Stimulated activated CD8-positive, alpha-beta memory T cell treated with anti-CD3 and anti-CD28 coated beads, Interleukin-2, amount 100 ng/mL, for 48 hours (primary cell): ENCODE measurements around the gene PRPF40B.

ENCODE experiments used
- DNase-seq, 2 donors: peaks; one replicate each; pipeline ENCODE4 v3.0.0-alpha.2; 2020; ENCODE audit warnings: low read depth in 2 of 2

PRPF40B gene

GRCh38 chr12:49658276-49658675 lies 34.9 kb downstream of the PRPF40B start:
- no peak for DNase-seq

- DNase-seq, result no peak
Measured at GRCh38 chr12:49659753-49660152, 36.4 kb downstream of the PRPF40B start.

DNA sequence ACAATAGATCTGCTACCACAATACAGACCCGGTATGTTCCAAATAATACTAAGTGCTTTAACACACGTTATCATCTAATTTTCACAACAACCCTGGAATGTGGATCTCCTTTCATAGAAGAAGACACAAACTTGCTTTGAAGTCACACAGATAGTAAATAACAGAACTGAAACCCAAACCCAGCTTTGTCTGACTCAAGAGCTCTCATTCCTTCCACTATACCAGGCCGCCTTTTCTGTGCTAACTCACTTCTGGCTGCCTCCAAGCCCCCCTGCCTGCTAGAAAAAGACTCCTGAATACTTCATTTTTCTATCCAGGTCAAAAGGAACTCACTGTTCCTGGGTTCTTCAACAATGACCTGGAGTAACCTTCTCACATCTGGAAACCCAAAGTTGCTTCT lies 37.8 kb downstream of the PRPF40B start:
- DNase-seq, result no peak

- no peak for DNase-seq
Measured at GRCh38 chr12:49661746-49662145, 38.4 kb downstream of the PRPF40B start.

DNA sequence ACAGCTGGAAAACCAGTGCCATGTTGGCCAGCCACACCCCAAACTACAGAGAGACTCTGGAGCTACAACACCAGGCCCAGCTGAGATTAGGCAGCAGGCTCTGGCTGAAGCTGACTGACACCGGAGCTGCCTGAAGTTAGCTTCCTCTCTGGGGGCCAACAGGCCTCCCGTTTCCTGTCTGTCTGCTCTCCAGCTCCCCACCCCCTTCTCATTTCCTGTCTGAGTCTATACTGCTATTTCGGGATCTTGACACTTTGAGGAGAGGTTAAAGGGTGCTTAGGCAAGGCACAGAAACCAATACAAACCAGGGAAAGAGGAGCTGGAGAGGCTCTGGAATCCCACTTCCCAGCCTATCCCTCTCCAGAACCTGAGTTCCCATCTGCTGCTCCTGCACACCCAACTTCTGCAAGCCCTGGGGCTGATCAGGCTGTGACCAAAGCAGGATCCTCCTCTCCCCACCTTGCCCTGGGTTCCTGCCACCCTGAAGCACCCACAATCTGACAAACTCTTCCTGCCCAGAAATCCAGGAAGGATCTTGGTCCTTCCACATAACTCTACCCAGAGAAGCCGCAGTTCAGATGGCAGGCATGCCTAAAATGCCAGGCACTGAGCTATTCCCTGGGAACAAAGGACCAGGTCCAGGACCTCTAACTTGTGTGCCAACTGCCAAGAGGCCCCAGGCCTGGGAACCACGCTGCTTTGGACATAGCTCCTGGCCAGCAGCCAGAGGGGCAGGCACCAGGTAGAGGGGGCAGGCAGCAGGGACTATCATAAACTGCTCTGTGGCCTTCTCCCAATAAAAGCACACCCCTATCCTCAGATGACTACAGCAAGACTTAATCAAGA lies 39.9 kb downstream of the PRPF40B start:
- DNase-seq, result peak; percentile 48 to 57

DNA sequence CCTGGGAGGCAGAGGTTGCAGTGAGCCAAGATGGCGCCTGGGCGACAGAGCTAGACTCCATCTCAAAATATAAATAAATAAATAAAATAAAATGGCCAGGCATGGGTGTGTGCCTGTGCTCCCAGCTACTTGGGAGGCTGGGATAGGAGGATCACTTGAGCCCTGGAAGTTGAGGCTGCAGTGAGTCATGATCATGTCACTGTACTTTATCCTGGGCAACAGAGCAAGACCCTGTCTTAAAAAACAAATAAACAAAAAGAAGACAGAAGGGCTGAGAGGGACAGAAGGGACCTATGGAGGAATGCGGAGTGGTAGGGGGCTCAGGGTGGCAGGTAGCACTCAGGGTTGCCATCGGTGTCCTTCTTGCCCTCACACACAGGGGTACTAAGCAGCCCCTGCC lies 40.8 kb downstream of the PRPF40B start:
- no peak for DNase-seq

- DNase-seq, result no peak
Measured at GRCh38 chr12:49664591-49665239, 41.4 kb downstream of the PRPF40B start.

GRCh38 chr12:49665384-49665783 lies 42.0 kb downstream of the PRPF40B start:
- DNase-seq, result no peak

DNA sequence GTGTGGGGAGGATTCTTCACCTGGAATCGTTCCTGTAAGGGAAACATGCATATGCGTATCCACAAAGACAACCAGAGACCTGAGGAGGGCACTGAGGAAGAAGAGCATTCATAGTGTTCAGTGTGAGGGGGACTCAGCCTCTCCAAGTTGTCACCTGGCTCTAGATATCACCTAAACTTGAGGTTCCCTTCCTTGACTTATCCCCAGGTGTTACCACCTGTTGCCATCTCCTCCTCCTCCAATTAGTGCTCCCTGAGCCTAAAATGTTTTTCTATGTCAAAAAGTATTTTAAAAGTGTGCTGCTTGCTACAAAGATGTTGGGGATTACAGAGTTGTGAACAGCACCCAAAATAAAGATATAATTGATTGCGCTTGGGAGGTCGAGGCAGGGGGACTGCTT lies 42.8 kb downstream of the PRPF40B start:
- DNase-seq, result no peak

DNA sequence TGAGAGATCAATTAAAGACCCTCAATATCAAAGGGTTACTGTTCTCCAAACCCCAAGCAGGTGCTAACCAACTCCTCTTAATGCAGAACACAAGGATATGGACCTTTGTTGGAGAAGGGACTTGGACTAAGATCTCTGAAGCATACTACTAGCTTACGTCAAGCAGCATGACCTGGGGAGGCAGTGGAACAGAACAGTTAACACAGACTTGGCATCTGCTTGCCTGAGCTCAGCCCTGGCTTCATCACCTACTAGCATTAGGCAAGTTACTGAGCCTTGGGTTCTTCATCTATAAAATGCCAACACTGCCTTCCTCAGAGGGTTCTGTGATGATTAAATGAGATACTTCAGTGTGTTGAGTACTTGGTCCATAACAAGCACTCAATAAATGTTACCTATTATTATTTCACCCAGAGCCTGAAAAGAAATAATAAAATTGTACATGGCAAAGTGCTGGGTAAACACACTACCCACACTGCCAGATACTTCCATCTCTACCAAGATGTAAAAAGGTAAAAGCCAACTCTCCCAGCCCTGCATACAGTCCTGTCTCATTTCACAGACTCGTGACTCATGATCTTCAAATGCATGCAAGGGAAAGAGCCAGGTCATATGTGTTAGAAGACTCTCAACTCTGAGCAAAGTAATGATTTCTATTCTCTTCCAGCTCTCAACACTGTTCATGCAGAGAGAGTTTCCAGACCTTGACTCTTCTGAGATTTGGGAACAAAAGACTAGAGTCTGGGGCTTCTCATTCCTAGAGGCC lies 44.1 kb downstream of the PRPF40B start:
- no peak for DNase-seq

GRCh38 chr12:49669796-49670195 lies 46.4 kb downstream of the PRPF40B start:
- no peak for DNase-seq

DNA sequence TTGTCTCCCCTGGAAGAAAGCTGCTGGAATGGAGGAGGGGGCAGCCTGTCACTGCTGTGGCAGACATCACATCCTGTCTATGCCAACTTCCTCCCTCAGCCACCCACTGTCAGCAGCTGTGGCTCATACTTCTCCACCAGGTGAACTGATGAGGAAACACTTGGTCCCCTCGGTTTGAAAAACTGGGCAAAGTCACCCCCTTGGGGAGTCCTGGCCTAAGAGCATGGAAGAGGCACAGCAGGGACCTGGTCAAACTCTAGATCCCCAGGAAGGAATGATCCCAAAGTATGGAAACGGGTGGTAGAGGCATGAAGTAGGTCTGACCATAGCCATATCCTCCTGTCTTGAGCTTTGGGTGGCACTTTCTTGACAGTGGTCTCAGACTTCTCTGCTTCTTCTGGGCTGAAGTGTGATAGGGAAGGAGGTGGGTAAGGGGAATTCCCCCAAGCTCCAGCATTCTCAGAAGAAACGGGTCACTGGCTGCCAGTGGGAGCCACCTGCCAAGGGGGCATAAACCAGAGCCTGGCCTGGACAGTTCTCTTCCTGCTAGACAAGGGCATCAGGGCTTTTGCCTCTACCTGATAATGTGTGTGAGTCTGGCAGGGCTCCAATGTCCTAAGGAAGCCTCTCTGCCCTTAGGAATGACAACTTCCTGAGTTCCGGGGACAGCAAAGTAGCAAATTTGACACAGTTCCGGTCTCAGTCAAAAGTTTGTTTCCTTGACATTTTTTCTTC lies 47.8 kb downstream of the PRPF40B start:
- DNase-seq, result peak in 1 of 2 donors; percentile 32

- no peak for DNase-seq
Measured at GRCh38 chr12:49672301-49673217, 49.2 kb downstream of the PRPF40B start.

DNA sequence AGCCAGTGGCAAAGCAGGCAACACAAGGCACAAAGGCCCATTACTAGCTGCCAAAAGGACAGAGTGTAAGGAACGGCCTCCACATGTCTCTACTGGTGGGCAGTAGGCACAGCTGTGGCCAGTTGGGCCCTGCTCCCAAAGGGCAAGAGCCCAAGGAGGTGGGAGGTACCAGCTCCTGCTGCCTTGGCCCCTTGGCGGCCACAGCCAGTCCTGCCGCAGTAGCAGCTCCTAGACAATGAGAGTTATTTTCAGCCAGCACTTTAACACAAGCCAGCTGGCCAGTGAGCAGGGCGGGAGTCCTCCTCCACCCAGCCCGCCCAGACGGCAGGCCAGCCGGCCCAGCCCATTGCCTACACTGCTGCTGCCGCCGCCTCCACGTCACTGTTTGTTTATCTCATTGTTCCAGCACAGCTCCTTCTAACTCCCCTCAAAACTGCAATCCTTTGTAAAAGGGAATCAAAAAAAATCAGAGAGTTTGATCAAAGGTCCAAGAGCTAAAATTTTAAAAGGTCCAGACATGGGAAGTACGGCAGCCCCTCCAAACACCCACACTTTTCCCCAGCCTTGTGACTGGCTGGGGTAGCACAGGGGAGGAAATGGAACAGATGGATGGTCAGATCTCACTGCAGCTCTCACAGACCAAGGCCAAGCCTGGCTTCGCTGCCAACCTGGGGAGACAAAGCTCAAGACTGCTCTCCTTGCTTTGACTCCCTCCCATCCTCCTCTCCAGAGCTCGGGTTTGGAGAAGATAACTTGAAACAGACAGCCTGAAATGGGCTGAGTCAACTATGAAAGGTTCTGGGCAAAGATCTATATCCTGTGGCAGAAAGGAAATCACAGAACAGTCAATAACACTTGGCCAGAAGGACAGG lies 50.3 kb downstream of the PRPF40B start:
- no peak for DNase-seq

DNA sequence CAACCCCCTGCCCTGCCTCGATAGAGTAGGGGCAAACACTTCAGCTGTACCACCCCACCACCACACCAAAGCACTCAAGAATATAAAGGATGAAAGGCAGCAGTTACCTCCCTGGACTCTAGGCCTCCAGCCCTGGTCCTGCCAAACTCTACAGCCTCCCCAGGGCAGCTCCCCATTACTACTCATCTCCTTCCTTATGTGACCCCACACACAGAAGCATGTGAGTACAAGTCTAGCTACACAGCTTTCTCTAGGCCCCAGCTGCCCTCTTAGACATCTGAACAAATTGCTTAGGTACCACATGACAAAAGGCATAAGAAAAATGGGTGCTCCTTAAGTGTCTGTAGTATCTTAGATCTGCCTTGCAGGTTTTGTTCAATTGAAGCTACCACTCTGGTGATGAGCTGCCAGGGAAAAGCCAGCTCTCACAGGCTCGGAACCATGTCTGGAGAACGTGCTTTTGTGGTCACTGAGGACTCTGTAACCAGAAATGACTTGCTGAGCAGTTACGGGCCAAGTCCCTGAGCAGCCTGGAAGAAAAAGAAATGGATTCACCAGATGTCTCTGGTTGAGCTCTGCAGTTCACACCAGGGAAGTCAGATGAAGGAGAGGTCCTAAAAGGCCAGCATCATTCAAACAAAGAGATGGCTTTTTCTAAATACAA lies 51.1 kb downstream of the PRPF40B start:
- DNase-seq, result no peak

GRCh38 chr12:49675137-49675536 lies 51.8 kb downstream of the PRPF40B start:
- no peak for DNase-seq

DNA sequence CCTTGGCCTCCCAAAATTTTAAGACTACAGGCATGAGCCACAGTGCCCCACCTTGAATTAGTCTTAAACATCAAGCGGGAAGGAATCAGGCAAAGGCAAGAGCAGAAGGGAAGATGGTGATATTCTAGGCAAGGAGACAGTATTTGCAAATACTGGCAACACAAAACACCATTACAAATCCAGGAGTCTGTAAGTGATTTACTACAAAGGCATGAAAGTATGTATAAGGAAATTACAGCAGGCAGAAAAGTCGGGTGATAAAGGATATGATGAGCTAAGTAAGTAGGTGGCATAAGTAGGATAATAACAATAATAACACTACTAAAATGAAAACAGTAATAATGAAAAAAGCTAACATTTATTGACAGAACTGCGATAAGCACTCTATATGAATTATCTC lies 55.4 kb downstream of the PRPF40B start:
- no peak for DNase-seq

GRCh38 chr12:49680075-49680474 lies 56.7 kb downstream of the PRPF40B start:
- no peak for DNase-seq

DNA sequence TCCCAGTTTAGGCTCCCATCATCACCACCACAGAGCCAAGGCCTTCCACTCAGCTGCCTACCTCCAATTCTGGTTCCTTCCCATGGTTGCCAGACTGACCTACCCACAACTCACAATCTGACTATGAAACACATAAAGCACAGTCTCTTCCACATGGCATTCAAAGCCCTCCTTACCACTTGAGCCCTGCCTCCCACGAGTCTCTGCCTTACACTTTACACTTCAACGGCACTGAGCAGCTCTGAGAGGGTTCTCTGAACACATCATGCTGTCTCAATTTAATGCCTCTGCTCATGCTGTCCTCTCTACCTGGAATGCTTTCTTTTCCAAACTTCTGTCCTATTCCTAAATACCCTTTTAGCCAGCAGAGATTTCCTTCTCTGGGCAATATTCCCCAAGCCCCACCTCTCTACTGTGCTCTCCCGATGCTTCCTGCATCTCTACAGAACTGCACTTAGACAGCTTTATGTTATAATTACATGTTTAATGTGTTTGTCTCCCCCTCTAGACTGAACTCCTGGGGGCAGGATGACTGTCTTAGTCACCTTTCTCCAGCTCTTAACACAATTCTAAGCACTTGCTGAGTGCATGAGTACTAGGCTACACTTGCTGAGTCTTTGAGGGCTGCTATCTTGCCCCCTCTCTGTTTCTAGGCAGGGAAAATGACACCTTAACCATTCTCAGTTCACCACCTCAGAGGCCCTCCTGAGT lies 60.4 kb downstream of the PRPF40B start:
- no peak for DNase-seq
